ENCODE results near the gene PEX3. TPM values are rescaled to one million over a fixed set of nuclear protein-coding genes. Genes with fewer than 3 reads are reported as not detected.
A peak's percentile ranks its signal among the peaks of the same experiment; 100 is the strongest.

Gene PEX3, protein sequence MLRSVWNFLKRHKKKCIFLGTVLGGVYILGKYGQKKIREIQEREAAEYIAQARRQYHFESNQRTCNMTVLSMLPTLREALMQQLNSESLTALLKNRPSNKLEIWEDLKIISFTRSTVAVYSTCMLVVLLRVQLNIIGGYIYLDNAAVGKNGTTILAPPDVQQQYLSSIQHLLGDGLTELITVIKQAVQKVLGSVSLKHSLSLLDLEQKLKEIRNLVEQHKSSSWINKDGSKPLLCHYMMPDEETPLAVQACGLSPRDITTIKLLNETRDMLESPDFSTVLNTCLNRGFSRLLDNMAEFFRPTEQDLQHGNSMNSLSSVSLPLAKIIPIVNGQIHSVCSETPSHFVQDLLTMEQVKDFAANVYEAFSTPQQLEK
- 34.8 TPM for total RNA-seq

DNA sequence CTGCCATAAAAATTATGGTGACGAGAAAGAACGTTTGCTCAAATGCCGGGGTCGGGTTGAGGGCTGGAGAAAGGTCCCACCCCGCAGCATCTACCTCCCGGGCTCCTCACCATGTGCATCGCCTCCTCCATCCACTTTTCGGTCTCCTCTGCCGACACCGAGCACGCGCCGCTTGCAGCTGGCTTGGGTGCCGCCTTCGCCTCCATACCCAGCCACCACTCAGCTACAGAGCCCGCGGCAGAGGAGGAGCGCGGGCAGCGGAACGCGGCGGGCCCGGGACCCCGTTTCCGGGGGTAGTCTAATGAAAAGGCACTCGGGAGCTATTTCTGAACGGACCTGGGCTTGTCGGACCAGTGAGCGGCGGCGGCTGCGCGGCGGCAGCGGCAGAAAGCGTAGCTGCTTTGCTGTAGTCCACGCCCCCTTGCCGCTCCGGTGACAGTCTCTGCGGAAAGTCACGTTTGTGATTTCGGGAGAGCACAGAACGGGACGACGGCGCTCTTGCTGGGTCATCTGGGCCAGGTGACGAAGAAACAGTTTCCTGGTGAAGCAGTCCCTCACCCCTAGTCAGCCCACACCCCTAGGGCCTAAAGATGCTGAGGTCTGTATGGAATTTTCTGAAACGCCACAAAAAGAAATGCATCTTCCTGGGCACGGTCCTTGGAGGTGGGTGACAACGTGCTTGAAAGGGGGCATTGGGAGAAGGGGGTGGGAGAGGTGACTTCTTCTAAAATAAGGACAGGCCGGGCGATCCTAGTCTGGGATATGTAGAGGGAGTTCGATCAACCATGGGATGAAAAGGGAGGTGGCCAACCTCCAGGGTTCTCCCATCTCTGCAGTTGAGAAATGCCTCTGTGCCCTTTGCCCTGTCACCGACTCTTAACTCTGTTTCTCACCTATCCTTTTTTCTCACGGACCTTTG lies at the start of gene PEX3, which contains the start of gene ADAT2:
Gene PEX3, plus strand, starts transcription at position 353 of the 919 bp plus-strand sequence. Its CDS starts 238 bp downstream, at position 591.
Gene ADAT2, minus strand, starts transcription at position 243 of the 919 bp plus-strand sequence. Its CDS starts 37 bp downstream, at position 206.
- peak; percentile 92 for DNase-seq

DNA sequence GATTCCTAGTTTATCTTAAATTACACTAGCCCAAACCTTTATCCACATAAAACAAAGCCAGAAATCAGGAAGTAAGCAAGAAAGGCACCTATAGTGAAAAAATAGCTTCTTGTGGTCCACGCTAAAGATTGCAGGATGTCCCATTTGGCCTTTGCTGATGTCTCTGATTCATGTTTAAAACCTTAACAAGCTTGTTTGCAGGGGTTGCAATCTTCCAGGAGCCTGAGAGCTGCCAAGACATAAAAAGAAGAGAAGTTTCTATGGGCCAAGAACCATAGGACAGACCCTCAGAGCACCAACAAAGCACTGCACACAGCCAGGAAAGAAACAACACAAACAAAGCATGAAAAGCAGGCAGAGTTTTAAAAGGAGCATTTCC lies 49.5 kb upstream of the PEX3 start:
- no peak for DNase-seq

- no peak for DNase-seq
Observed at GRCh38 chr6:143401636-143402370, 48.8 kb upstream of the PEX3 start.

DNA sequence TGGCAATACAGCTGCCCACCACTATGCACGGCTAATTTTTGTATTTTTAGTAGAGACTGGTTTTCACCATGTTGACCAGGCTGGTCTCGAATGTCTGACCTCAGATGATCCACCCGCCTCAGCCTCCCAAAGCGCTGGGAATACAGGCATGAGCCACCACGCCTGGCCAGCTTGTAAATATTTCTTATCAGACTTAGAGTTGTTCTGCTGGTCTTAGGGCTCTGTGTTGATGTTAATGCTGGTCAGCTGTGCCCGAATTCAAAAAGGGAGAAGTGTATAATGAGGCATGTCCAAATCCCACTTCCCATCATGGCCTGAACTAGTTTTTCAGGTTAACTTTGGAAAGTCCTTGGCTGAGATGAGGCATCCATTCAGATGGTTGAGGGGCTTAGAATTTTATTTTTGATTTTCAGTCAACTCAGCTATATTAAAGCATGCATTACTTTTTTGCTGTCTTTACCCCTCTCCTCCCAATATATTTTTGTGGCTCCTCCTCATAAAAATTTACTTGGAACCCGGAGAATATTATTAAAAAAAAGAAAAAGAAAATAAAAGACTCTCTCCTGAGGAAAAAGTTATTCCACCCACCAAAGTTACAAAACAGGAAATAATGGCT lies 47.8 kb upstream of the PEX3 start:
- DNase-seq, result no peak

DNA sequence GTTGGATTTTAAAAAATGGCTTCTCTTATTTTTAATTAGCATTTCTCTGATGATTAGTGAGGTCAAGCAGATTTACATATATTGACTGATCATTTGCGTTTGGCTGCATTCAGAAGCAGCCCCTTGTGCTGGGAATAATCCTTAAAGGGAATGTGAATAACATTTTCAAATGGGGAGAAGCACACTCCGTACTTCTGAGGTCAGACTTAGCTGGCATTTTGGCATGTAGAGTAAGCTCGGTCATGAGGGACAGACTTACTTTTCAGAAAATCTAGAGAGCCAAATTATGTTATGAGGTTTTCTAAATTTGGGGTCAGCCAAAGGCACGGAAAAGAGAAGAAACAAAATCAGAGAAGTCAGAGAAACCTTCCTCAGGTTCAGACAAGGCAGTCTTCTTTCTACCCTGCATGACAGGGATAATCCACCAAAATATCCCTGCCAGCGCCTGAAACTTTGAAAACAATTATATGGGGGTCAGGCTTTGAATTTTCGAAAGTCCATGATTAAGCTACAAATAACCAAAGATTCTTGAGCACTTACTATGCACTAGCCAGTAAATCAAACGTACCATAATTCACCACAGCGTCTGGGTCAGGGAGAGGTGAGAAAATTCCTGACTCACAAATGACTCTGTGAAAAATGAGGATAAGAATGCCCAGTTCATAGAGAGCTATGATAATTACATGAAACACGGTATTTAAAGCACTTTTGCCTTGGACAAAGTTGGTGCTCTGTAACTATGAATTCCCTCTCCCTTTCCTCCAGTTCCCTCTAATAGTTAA lies 45.0 kb upstream of the PEX3 start:
- no peak for DNase-seq

GRCh38 chr6:143406673-143407072 lies 43.9 kb upstream of the PEX3 start:
- no peak for DNase-seq

DNA sequence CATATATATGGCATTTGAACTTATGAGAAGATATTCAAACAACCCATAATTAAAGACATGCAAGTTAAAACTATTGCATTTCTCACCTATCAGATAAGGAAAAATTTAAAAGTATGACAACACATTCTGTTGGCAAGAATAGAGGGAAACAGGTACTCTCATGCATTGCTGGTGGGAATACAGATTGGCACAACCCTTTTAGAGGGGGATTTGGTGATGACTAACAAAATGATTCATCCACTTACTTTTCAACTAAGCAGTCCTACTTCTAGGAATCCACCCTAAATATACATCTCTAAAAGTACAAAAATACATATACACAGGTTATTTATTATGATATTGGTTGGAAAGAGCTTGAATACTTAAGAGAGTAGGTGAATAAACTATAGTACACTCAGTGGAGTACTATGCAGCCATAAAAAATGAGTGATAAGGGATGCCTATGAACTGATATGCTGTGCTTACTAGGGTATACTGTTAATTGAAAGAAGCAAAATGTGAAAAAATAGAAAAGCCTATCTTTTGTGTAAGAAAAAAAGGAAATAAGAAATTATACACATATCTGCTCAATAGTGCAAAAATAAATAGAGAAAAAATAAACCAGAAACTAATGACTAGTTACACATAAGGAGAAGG lies 42.3 kb upstream of the PEX3 start:
- DNase-seq, result no peak

GRCh38 chr6:143408787-143409162 lies 41.8 kb upstream of the PEX3 start:
- DNase-seq, result no peak

DNA sequence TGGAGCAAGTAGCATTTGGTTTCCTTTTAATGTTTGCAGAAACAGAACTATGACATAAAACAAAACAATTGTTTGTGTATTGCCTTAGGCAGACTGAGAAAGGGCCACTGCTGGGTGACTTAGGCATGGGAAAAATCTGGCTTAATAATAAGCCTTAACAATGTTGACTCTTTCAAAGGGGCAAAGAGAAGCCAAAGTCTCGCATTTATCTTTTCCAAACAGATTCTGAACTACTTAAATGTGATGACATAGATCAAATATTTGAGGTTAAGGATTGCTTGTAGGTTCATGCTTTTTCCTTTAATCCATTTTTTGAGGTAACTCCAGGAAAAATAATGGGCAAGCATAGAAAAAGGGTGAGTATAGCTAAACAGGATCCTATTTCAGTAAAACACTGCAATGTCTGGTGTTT lies 39.7 kb upstream of the PEX3 start:
- DNase-seq, result no peak

- no peak for DNase-seq
Observed at GRCh38 chr6:143414769-143415168, 35.8 kb upstream of the PEX3 start.

- DNase-seq, result no peak
Observed at GRCh38 chr6:143419526-143419925, 31.1 kb upstream of the PEX3 start.

GRCh38 chr6:143426026-143426425 lies 24.6 kb upstream of the PEX3 start:
- no peak for DNase-seq

DNA sequence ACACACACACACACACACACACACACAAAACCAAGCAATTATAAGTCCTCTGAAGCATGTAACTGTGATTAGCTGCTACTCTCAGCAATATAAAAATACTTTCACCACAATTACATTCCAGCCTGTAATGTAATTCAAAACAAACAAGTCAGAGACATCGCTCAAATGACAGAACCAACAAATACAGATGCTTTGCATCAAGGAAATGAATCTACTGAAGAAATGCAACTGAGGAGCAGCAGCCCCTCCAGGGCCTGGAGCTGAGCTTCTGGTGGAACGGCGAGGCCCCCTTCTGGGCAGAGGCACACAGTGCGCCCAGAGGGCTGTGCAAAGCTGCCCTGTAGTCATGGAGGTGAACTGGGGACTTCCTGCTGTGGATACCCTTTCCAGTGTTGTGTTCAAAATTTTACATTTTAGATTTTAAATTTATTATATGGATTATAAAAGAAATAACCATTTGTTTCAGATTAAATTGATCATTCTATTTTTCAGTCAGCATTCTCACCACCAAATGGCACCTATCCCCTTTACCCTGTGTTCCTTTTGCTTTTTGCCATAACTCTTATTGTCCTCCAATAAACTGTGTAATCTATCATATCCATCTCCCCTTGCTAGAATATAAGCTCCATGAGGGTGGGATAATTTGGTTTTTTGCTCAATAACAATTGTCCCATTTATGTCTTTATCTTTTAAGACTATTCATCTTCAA lies 23.3 kb upstream of the PEX3 start:
- DNase-seq, result peak; percentile 61

DNA sequence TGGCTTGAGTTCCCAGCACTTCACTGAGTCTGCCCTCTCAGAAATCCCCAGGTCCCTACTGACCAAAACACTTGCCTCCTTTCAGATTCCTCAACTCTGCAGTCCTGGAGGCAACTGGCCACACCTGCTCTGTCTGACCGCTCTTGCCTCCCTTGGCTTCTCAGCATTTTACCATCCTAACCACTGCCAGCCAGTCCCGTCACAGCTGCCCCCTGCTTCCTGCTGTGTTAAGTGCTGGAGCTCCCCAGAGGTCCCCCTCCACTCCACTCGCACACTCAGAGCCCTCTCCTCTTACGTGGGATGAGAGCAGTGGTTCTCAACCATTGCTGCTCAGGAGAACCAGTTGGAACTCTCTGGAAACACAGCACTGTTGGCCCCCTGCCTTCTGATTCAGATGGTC lies 20.6 kb upstream of the PEX3 start:
- no peak for DNase-seq

DNA sequence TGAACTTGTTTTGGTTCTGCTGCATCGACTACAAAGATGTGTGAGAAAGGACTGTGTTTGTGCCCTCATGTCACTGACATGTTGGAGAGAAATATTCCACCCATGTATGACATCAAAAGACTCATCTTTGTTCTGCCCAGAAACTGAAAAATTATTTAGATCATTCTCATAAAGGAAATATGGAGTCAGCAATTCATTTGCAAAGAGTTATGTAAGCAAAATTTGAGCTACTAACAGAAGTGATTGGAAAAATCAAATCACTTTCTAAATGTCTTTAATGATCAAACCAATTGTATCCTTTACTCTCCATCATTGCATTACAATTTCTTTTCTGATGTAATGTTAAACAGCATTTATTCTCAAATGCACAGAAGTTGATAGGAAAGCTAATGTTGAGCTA lies 19.4 kb upstream of the PEX3 start:
- DNase-seq, result no peak

DNA sequence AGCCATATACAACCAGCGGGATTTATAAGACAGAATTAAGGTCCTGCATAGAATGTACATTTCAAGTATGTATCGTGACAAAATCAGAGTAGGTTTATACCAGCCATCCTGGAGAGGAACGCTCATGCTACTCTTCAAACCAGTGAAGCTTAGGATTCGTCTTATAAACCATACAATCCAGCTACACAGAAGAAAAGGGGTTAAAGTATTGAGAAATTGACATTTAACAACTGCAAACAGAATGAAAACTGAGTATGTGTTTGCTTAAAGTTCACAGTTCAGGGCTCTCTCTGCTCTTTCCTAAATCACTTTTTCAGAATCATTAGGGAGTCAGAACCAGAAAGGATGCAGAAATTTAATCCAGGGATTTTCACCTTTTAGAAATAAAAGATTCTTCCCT lies 18.0 kb upstream of the PEX3 start:
- DNase-seq, result no peak

DNA sequence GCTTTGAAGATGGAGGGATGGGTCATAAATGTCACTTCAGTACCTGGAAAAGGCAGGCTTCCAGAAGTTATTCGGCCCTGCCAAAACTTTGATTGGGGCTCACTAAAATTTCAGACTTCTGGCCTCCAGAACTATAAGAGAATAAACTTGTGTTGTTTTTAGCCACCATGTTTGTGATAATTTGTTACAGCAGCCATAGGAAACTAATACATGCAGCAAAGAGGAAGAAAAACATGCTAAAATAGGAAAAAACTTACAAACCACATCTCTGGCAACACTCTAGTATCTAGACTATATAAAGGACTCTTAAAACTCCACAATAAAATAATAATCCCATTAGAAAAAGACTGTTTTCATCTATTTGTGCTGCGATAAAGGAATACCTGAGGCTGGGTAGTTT lies 9.6 kb upstream of the PEX3 start:
- DNase-seq, result no peak

DNA sequence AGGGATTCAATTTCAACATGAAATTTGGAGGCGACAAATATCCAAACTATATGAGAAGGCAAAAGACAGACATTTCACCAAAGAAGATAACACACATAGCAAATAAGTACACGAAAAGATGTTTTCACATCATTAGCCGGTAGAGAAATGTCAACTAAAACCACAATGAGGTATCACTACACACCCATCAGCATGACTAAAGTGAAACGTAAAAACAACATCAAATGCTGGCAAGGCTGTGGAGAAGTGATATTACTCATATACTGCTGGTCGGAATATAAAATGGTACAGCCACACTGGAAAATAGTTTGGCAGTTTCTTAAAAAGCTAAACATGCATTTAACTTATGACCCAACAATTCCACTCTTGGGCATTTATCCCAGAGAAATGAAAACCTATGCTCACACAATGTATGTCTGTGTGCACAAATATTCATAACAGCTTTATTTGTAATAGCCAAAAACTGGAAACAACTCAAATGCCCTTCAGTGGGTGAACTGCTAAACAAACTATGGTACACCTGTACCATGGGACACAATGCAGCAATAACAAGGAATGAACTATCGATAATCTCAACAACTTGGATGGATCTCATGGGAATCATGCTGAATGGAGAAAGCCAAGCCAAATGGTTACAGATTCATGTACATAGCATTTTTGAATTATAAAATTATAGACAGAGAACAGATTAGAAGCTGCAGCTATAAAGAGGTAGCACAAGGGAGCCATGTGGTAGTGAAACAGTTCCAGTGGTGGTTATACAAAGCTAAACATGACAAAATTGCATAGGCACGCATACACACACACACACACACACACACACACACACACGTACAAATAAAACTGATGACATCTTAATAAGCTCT lies 8.7 kb upstream of the PEX3 start:
- no peak for DNase-seq

GRCh38 chr6:143443096-143443495 lies 7.5 kb upstream of the PEX3 start:
- no peak for DNase-seq
